C4-2B (cell line): ENCODE data around the gene LHX2.

Source experiments
- ZFX ChIP-seq: fragments of 450-650 bp; IDR thresholded peaks from 2 replicates; pipeline ENCODE4 v1.6.1; 2017
- TF ChIP-seq, protein P1 (sequence below): fragments of 450-650 bp; conservative IDR thresholded peaks from 2 replicates; pipeline ENCODE4 v1.5.1; 2017; ENCODE audit warnings: mild to moderate bottlenecking

DNA sequence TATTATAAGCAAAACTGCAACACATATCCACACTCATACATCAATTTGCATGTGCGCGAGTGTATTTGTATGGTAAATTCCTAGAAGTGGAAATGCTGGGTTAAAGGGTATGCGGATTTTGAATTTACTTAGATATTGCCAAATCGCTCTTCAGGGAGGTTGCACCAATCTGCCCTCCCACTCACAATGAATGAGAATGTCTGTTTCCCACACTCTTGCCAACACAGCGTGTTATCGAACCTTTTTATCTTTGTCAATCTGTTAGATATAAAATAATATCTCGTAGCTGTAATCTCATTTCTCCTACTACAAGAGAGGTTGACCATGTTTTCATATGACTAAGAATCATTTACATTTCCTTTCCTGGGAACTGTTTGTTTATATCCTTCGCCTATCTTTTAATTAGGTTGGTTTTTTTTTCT, 35.7 kb downstream of the LHX2 start:
- TF ChIP-seq, protein P1, sequence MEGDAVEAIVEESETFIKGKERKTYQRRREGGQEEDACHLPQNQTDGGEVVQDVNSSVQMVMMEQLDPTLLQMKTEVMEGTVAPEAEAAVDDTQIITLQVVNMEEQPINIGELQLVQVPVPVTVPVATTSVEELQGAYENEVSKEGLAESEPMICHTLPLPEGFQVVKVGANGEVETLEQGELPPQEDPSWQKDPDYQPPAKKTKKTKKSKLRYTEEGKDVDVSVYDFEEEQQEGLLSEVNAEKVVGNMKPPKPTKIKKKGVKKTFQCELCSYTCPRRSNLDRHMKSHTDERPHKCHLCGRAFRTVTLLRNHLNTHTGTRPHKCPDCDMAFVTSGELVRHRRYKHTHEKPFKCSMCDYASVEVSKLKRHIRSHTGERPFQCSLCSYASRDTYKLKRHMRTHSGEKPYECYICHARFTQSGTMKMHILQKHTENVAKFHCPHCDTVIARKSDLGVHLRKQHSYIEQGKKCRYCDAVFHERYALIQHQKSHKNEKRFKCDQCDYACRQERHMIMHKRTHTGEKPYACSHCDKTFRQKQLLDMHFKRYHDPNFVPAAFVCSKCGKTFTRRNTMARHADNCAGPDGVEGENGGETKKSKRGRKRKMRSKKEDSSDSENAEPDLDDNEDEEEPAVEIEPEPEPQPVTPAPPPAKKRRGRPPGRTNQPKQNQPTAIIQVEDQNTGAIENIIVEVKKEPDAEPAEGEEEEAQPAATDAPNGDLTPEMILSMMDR: no peak
- TF ChIP-seq ZFX: no peak
